Neural cell (in vitro differentiated cells): Measurements from ENCODE around the gene AP3B1.

Experiments
- CTCF ChIP-seq: fragments of 450-650 bp; IDR thresholded peaks from 2 replicates; pipeline ENCODE4 v1.5.1; 2014; ENCODE audit warnings: antibody characterized with exemption, mild to moderate bottlenecking, moderate library complexity; ENCODE audit not compliant: poor library complexity, severe bottlenecking
- EP300 ChIP-seq: fragments of 450-650 bp; conservative IDR thresholded peaks from 2 replicates; pipeline ENCODE4 v1.6.1; 2014; ENCODE audit warnings: antibody characterized with exemption, mild to moderate bottlenecking, moderate library complexity; ENCODE audit not compliant: poor library complexity, severe bottlenecking
- EZH2 ChIP-seq: fragments of 200-600, 300-800 bp; shearing (Covaris generic), sonication (generic); IDR thresholded peaks from 2 replicates; pipeline ENCODE4 v1.6.1; 2014; ENCODE audit warnings: antibody characterized with exemption, low read length, borderline replicate concordance, mild to moderate bottlenecking; ENCODE audit not compliant: insufficient read depth, poor library complexity, severe bottlenecking
- POLR2AphosphoS5 ChIP-seq: IDR thresholded peaks from 2 replicates; pipeline ENCODE4 v1.6.1; 2012
- REST ChIP-seq: IDR thresholded peaks from 2 replicates; pipeline ENCODE4 v1.6.1; 2012; ENCODE audit warnings: borderline replicate concordance
- TAF1 ChIP-seq: IDR thresholded peaks from 2 replicates; pipeline ENCODE4 v1.6.1; 2012; ENCODE audit warnings: low read depth

DNA sequence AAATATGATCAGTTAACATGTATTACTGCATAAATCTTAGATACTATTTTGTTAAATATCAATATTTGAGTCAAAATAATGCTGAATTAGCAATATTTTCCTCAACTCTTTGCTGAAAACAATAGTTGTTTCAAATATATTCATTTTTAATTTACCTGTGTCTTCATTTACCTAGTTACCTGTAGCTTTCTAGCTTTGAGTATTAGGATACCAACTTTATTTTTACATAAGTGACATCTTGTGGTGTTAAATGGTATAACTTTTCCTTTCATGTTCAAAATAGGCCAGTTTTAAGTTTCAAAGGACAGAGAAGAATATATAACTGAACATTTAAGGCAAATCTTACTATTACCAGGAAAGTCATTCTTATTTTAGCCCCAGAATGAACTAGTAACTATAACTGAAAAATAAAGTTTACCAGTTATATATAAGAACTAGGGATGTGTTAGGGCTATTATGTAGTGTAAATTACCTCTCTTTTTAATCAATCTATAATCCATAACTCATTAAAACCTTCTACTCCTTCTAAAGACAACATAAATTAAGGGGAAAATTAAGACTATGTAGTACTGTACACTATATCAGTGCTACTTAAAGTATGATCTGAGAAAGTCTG is 25.3 kb downstream of the AP3B1 start:
- no peak for TF ChIP-seq REST
- TF ChIP-seq CTCF = peak; percentile 68
- TF ChIP-seq POLR2AphosphoS5 = no peak
- no peak for TF ChIP-seq EZH2
- no peak for TF ChIP-seq TAF1
- TF ChIP-seq EP300 = no peak
